HG02571 (cell line): ENCODE measurements around the gene LYST.
"Not testable (repeated sequence)": the region's sequence is repeated elsewhere in the genome, so short reads cannot be mapped to it uniquely, and the experiment has no call there.

Source experiments
- ATAC-seq: cut with Tn5 transposase; IDR thresholded peaks from one replicate; pipeline ENCODE4 v1.9.1; 2021; ENCODE audit warnings: mild to moderate bottlenecking, moderate library complexity; ENCODE audit not compliant: unreplicated experiment

LYST gene, protein sequence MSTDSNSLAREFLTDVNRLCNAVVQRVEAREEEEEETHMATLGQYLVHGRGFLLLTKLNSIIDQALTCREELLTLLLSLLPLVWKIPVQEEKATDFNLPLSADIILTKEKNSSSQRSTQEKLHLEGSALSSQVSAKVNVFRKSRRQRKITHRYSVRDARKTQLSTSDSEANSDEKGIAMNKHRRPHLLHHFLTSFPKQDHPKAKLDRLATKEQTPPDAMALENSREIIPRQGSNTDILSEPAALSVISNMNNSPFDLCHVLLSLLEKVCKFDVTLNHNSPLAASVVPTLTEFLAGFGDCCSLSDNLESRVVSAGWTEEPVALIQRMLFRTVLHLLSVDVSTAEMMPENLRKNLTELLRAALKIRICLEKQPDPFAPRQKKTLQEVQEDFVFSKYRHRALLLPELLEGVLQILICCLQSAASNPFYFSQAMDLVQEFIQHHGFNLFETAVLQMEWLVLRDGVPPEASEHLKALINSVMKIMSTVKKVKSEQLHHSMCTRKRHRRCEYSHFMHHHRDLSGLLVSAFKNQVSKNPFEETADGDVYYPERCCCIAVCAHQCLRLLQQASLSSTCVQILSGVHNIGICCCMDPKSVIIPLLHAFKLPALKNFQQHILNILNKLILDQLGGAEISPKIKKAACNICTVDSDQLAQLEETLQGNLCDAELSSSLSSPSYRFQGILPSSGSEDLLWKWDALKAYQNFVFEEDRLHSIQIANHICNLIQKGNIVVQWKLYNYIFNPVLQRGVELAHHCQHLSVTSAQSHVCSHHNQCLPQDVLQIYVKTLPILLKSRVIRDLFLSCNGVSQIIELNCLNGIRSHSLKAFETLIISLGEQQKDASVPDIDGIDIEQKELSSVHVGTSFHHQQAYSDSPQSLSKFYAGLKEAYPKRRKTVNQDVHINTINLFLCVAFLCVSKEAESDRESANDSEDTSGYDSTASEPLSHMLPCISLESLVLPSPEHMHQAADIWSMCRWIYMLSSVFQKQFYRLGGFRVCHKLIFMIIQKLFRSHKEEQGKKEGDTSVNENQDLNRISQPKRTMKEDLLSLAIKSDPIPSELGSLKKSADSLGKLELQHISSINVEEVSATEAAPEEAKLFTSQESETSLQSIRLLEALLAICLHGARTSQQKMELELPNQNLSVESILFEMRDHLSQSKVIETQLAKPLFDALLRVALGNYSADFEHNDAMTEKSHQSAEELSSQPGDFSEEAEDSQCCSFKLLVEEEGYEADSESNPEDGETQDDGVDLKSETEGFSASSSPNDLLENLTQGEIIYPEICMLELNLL (N-terminal part only)

DNA sequence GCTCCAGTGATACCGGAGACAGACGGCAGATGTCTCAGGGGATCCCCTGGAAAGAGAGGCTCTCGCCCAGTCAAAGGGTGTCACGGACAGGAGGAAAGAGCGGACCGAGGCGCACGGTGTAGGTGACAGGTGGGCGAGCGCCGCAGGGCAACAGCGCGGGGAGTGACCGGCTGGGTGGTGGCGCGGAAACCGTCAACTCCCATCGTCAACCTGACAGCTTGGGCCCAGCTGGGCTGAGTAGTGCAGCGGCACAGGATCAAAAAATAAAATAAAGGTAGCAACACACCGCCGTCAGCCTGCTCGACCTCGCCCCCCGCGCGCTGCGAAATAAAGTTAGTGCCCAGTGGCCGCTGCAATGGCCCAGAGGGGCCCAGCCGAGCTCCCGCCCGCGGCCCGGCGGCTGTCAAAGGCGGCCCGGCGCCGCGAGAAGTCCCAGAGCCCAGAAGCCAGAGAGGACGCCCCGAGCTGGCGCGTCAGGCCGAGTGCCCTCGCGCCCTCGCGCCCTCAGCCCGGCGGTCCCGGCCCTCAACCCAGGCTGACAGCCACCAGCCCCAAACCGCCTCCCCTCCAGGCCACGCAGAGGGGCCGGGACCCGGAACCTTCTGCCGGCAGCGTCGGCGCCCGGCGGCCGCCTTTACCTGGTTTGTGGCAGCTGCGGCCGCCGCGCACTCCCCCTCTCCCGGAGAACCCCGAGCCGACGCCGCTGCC, at the start of gene LYST:
Gene LYST (minus strand): TSS at position 702 of the 708 bp plus-strand sequence. CDS start 36,489 bp downstream, outside the sequence.
- peak; percentile 47 for ATAC-seq

DNA sequence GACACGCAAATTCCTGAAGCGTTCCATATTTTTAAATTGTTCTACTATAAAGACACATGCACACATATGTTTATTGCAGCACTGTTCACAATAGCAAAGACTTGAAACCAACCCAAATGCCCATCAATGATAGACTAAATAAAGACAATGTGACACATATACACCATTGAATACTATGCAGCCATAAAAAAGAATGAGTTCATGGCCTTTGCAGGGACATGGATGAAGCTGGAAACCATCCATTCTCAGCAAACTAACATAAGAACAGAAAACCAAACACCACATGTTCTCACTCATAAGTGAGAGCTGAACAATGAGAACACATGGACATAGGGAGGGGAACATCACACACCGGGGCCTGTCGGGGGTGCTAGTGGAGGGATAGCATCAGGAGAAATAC, 48.8 kb upstream of the LYST start:
- not testable (repeated sequence) for ATAC-seq

DNA sequence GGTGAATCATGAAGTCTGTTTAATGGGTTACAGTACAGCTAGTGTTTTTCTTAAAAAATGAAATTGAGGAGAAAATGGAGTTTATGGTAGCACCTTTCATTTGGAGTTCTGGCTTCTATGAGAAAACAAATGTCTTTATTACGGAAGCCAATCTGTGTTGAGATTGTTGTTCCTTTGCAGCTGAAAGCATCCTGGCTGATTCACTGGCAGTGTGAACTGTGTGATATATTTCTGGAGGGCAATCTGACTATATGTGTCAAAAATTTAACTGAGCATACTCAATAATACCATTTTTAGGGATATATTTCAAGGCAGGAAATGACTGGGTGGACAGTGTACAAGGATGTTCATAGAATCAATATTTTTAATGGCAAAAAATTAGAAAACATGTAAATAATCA, 46.6 kb upstream of the LYST start:
- no peak for ATAC-seq

DNA sequence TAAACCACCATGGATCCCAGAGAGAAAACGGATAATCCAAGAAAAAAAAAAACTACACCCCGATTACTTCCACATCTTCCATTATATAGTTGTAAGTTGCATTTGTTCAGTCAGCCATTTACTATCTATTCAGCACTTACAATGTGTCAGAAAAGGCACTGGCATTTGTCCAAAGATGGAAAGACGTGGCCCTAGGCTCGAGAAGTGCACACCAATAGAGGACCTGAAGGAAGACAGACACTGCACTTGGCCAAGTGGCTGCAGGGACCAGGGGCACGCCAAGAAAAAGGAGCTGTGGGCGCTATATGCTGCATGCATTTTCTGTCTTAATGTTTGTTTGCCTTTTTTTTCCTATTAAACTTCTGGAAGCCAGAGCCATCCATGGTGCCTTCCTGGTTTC, 45.2 kb upstream of the LYST start:
- no peak for ATAC-seq

DNA sequence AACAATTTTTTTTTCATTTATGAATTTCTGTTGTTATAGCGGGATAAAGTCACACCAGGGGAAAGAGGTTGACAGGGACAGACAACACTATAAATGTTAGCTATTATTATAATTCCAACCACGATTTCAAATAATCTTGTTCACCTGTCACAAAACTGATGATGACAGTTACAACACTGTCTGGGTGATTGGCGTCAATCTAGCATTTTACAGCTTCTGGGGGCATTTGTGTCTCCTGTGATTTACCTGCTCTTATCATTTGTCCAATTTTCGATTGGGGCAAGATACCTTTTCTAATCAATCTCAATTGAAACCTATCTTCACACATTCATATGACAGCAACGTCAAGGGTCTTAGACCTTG, 44.6 kb upstream of the LYST start:
- ATAC-seq = no peak

DNA sequence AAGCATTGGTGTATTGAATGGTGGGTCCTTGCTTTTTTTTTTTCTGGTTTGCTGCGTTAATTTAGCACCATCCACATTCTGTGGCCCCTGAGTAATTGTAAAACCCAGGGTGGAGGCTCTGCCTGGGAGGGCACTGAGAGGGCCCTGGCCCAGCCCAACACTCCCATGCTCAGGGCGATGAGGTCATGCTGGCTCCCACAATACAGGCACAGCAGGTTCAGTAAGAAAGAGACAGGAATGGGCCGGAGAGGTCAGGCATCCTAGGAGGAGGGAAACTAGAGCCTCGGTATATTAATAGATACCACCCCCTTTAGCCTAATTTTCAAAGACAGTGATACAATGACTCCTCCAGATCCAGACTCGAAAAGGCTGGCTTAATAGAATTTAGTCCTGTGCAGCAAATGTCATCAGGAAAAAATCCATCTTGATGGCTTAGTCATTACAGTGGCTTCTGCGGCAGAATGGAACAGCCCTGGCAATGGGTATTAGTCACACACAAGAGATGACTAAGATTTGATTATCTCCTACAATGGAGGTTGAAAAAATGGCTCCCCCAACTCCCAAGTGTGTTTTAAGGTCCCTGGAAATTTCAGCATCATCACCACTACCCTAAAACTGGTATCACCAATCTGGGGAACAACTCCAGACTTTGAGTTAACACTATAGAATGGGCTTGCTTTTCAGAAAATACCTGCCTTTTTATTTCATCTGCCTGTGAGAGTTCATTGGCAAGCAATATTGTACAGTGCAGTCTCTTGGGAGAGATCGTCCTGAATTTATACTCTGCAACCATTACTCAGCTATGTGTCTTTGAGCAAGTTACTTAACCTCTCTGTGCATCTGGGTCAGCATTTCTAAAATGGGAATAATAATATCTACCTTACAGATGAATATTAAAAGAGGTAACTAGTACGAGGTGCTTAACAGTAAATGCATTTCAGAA, 43.9 kb upstream of the LYST start:
- no peak for ATAC-seq

DNA sequence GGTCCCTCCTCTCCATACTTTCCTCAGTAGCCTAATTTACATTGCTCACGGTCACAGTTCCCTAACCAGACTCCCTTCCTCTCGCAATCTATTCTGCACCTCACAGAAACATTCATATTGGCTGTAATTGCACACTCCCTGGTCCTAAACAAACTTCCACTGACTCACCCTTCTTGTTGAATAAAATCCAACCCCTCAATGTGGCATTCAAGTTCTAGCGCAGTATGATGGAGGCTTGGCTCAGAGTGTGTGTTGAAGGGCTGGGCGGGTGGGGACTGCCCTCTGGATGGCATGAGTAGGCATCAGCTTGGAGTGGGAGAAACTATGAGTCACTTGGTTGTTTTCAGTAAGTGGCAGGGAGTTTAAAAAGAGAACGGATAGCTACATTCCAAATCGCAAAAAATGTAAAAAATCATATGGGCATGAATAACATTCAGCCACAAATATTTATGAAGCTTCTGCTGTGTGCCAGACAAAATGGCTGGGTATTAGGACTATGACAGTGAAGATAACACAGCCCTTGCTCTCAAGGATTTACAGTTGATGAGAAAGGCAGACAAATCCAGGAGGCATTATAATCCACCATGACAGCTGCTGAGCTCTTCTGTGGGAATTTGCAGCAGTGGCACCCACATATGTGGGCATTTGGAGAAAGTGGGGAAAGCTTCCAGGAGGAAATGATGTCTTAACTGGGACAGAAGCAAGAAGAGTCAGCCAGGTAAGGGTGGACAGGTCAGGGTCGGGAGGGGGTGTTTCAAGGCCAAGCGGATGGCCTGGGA, 42.2 kb upstream of the LYST start:
- ATAC-seq = no peak

DNA sequence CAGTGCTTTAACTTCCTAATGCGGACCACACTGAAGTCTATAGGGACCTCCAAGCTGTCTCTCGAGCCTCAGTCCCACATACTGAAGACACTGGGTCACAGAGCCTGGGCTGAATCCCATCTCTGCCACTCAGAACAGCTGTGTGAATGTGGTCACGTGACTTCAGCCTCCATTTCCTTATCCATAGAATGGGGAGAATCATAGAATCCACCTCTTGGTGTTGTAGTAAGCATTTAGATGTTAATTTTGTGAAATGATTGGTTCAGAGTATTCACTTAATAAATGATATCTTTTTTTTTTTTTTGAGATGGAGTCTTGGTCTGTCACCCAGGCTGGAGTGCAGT, 41.2 kb upstream of the LYST start:
- no peak for ATAC-seq

DNA sequence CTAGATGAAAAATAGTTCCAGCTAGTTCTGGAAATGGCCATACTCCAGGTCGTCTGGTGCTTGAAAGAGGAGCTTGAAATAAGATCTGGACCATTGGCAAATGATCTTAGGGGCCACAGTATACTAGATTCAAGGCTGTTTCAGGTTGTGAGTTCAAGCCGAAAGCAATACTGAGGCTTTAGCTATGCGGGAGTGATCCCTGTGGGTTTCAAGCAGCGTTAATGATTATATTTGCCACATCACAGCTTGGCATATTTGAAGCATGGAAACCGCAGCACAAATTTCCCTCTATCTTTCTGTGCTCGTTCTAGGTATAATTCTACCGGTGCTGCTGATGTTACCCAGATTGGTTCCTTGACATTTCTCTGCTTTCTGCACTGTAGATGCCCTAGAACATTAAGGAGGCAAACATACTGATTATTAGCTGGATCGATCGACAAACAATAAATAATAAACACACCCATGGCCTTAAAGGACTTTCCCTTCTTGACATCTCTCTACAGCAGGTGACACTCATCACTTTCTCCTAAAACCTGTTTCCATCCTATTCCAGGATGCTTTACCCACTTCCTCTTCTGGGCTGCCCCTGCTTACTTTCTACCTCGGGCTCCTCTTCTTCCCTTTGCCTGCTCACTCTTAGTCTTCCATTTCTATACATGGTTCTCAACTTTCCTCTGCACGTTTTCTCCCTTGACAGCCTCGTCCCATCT, 40.6 kb upstream of the LYST start:
- no peak for ATAC-seq

DNA sequence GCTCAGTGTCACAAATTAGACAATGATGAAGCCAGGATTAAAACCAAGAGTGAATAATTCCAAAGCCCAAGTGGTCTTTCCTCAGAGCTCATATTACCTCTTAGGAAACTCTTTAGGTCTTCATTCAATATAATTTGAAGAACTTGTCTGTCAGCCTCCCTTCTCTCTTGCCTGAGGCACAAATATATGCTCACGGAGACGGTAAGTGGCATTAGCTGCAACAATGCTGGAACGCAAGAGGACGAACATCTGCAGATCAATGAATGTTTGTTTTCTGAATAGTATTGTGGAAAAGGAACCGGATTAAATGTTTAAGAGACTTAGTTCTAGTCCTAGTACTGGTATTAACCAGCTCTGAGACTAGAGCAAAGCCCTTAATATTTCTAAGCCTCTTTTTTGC, 39.7 kb upstream of the LYST start:
- no peak for ATAC-seq

DNA sequence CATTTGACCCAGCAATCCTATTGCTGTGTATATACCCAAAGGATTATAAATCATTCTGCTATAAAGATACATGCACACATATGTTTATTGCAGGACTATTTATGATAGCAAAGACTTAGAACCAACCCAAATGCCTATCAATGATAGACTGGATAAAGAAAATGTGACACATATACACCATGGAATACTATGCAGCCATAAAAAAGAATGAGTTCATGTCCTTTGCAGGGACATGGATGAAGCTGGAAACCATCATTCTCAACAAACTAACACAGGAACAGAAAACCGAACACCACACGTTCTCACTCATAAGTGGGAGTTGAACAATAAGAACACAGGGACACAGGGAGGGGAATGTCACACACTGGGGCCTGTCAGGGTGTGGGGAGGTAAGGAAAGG, 37.1 kb upstream of the LYST start:
- not testable (repeated sequence) for ATAC-seq

DNA sequence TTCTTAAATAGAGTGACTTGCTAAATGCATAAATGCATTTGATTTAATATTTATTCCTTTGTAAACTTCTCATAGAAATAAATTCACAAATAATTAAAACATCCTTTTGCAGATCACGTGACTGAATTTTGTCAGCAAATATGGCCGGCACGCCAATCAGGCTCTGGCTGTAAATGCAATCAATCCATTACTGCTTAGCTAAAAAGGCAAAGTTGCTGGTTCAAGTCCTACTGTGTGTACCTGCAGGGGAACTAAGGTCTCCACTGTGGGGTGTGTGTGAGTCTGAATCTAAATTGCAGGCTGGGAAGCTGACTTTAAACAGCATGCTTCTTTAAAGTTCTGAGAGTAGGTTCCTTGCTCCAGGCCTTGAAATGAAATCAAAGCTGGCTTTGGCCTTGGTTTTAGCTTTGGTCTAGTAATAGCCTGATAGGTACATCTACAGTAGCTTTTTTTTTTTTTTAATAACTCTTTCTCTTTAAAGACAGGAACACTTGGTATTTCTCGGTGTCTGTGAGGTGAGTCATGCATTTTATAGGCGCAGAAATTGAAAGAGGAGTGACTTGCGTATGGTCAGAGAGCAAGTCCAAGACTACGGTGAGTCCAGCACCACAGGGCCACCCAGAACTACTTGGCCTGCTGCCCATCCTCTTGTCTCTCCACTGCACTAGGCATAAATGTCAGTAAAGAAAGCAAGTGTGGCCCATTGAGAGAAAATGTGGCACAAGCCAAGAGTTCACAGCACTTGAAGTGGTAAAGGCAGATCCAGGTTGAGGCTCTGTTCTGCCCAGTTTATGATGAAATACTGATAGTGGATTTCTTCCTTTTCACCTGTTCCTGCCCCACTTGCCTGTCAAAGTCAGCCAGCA, 36.2 kb upstream of the LYST start:
- no peak for ATAC-seq

DNA sequence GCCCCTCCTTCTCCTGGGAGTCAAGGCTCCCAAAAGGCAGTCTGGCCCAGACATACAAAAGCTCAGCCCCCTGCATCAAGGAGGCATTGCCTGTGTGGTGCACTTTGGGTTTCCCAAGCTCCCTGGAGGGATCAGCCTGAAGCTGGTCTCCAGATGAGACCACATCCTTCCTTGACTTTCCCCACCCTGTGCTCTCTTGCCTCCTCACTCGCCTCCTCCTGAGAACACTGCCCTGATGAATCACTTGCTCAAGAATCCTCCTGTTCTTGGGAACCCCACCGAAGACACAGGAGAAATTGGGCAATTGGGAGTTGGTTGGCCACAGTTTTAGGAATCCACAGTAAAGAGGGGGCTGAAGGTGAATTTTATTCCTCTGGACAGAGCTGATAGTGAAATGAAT, 34.8 kb upstream of the LYST start:
- ATAC-seq = no peak

DNA sequence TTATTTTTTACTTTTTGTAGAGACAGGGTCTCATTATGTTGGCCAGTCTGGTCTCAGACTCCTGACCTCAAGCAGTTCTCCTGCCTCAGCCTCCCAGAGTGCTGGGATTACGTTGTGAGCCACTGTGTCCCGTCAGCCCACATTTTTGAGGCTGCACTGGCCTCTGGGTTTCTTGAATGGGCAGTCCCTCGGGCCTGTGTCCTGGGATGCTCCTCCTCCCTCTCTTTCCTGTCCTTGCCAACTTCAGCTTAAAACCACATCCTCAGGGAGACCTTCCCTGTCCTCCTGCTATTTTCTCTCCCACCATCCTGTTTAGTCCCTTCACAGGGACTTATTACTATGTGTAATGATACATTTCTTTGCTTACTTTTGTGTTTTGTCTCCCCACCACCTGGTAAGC, 31.4 kb upstream of the LYST start:
- ATAC-seq = no peak

DNA sequence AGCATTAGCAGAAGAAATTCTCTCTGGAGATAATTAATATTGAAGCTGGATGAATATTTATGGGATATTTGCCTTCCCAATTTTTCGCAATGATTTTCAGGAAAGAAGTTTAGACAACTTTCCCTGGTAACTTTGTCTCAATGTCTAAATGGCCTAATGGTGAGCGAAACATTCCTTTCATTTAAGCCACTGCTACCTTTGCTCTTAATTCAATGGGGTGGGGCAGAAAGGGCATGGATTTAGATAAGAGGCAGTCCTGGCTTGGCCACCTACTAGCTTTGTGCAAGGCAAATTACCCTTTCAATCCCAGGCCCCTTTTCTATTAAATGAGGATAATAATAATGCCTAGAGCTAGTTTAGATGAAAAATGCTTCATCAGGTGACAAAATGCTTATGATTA, 27.1 kb upstream of the LYST start:
- ATAC-seq = no peak

DNA sequence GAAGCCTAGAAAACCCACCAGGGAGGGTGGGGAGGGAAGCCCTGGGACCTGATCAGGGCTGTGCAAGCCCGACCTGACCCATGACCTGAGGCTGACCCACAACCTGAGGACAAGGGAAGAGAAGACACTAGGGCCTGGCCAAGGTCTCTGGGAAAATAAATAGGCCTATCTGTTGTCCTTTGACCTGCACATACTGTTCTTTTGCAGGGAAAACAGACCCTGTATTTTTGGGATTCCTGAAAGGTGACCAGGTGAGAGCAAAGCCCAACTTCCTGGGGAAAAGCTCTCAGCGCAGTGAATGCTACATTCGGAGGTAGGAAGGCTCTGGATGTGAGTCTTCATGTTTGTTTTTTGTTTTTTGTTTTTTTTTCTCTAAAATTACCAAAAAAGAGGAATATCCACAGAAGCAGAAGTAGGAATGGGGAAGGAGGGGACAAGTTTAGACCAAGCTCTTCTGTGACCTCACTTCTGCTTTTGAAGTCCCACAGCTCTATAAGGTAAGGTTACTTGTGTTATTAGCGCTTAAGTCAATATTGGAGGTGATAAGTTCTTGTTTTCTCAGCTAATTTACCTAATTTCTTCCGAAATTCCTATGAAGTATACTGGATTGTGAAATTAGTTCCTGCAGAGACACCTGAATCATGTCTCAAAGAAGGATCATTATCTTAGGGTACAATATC, 26.2 kb upstream of the LYST start:
- ATAC-seq = peak; percentile 7

DNA sequence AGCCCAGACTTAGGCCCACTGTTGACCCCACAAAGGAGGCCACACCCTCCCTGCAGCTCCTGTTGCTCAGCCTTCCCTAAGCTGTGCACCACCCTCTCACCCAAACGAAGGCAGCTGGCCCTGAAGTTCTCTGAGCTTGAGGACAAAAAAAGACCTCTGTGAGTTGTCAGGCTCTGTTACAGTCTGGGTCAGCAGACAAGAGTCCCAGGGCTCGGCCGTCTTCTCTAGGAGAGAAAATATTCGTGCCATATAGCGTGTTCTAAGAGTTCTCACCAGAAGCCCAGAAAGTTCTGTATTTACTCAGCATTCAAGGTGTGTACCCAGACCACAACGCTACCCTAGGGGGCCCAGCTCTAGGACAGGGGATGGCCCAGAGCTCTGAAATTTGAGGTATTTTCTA, 25.5 kb upstream of the LYST start:
- peak; percentile 47 for ATAC-seq
